Measurements from ENCODE around the gene RASEF.
"Not testable (repeated sequence)": the region's sequence is repeated elsewhere in the genome, so short reads cannot be mapped to it uniquely, and the experiment has no call there.

Gene RASEF

GRCh38 chr9:82961504-82962125 is 101.3 kb downstream of the RASEF start:
- no peak for DNase-seq

GRCh38 chr9:82957529-82958379 is 105.2 kb downstream of the RASEF start:
- DNase-seq: no peak

- no peak for DNase-seq
Observed at GRCh38 chr9:82949203-82949602, 113.7 kb downstream of the RASEF start.

GRCh38 chr9:82940376-82940775 is 122.6 kb downstream of the RASEF start:
- no peak for DNase-seq

GRCh38 chr9:82939451-82939850 is 123.5 kb downstream of the RASEF start:
- DNase-seq: no peak

- DNase-seq: no peak
Observed at GRCh38 chr9:82938426-82939218, 124.3 kb downstream of the RASEF start.

GRCh38 chr9:82936561-82936960 is 126.4 kb downstream of the RASEF start:
- DNase-seq: not testable (repeated sequence)

- DNase-seq: no peak
Observed at GRCh38 chr9:82934949-82935348, 128.0 kb downstream of the RASEF start.

- not testable (repeated sequence) for DNase-seq
Observed at GRCh38 chr9:82934025-82934424, 128.9 kb downstream of the RASEF start.

GRCh38 chr9:82930116-82930515 is 132.8 kb downstream of the RASEF start:
- DNase-seq: no peak

Data from activated T-cell treated with anti-CD3 and anti-CD28 coated beads for 4 hours (primary cell).